Measurements from ENCODE around the gene C1orf52.
"Not testable (repeated sequence)": the region's sequence is repeated elsewhere in the genome, so short reads cannot be mapped to it uniquely, and the experiment has no call there.

Gene C1orf52

GRCh38 chr1:85278853-85279314 is 19.4 kb upstream of the C1orf52 start:
- in situ Hi-C loops (cut with MboI; ENCODE audit: low sequenced_read_pairs) = no loop called here

- in situ Hi-C loops (cut with MboI; ENCODE audit: low sequenced_read_pairs) = no loop called here
Observed at GRCh38 chr1:85277802-85278201, 18.3 kb upstream of the C1orf52 start.

GRCh38 chr1:85276978-85277639 is 17.6 kb upstream of the C1orf52 start:
- in situ Hi-C loops (cut with MboI; ENCODE audit: low sequenced_read_pairs) = no loop called here

GRCh38 chr1:85276215-85276977 is 16.9 kb upstream of the C1orf52 start, which contains the start of gene BCL10:
Gene BCL10, minus strand, starts transcription at chr1:85276632. Its CDS starts 280 bp downstream, at chr1:85276352.
- in situ Hi-C loops (cut with MboI; ENCODE audit: low sequenced_read_pairs) = no loop called here

- in situ Hi-C loops (cut with MboI; ENCODE audit: low sequenced_read_pairs) = no loop called here
Observed at GRCh38 chr1:85275701-85276214, 16.3 kb upstream of the C1orf52 start.

GRCh38 chr1:85274969-85275453 is 15.5 kb upstream of the C1orf52 start:
- in situ Hi-C loops (cut with MboI; ENCODE audit: low sequenced_read_pairs) = loop anchor here (25.0 kb wide), 1 partner anchor 338 kb away; no protein-coding TSS in a partner anchor

- in situ Hi-C loops (cut with MboI; ENCODE audit: low sequenced_read_pairs) = loop anchor here (25.0 kb wide), 1 partner anchor 336 kb away; no protein-coding TSS in a partner anchor
Observed at GRCh38 chr1:85273397-85273796, 13.9 kb upstream of the C1orf52 start.

GRCh38 chr1:85268801-85269585 is 9.5 kb upstream of the C1orf52 start:
- in situ Hi-C loops (cut with MboI; ENCODE audit: low sequenced_read_pairs) = loop anchor here (25.0 kb wide), 1 partner anchor 332 kb away; no protein-coding TSS in a partner anchor

- in situ Hi-C loops (cut with MboI; ENCODE audit: low sequenced_read_pairs) = loop anchor here (25.0 kb wide), 1 partner anchor 330 kb away; no protein-coding TSS in a partner anchor
Observed at GRCh38 chr1:85267313-85267712, 7.9 kb upstream of the C1orf52 start.

- in situ Hi-C loops (cut with MboI; ENCODE audit: low sequenced_read_pairs) = loop anchor here (25.0 kb wide), 1 partner anchor 327 kb away; no protein-coding TSS in a partner anchor
Observed at GRCh38 chr1:85264150-85264549, 4.7 kb upstream of the C1orf52 start.

- in situ Hi-C loops (cut with MboI; ENCODE audit: low sequenced_read_pairs) = loop anchor here (25.0 kb wide), 1 partner anchor 326 kb away; no protein-coding TSS in a partner anchor
Observed at GRCh38 chr1:85262985-85263384, 3.5 kb upstream of the C1orf52 start.

GRCh38 chr1:85259912-85260274 is 431 bp upstream of the C1orf52 start:
- in situ Hi-C loops (cut with MboI; ENCODE audit: low sequenced_read_pairs) = loop anchor here (25.0 kb wide), 1 partner anchor 323 kb away; no protein-coding TSS in a partner anchor

- in situ Hi-C loops (cut with MboI; ENCODE audit: low sequenced_read_pairs) = loop anchor here (25.0 kb wide), 1 partner anchor 321 kb away; no protein-coding TSS in a partner anchor
Observed at GRCh38 chr1:85258536-85259117, 835 bp downstream of the C1orf52 start.

- in situ Hi-C loops (cut with MboI; ENCODE audit: low sequenced_read_pairs) = not testable (repeated sequence)
Observed at GRCh38 chr1:85249042-85249441, 10.4 kb downstream of the C1orf52 start.

- in situ Hi-C loops (cut with MboI; ENCODE audit: low sequenced_read_pairs) = no loop called here
Observed at GRCh38 chr1:85245891-85246290, 13.6 kb downstream of the C1orf52 start.

GRCh38 chr1:85245456-85245855 is 14.0 kb downstream of the C1orf52 start:
- in situ Hi-C loops (cut with MboI; ENCODE audit: low sequenced_read_pairs) = no loop called here

GRCh38 chr1:85244271-85245061 is 15.0 kb downstream of the C1orf52 start:
- in situ Hi-C loops (cut with MboI; ENCODE audit: low sequenced_read_pairs) = no loop called here

GRCh38 chr1:85243372-85243771 is 16.1 kb downstream of the C1orf52 start:
- in situ Hi-C loops (cut with MboI; ENCODE audit: low sequenced_read_pairs) = no loop called here

GRCh38 chr1:85240643-85241042 is 18.8 kb downstream of the C1orf52 start:
- in situ Hi-C loops (cut with MboI; ENCODE audit: low sequenced_read_pairs) = no loop called here

All from HL-60/S4 treated with retinoic acid at 250 ng/mL for 4 days and 3 days (cell line).